T follicular helper cell (primary cell): ENCODE data around the gene ZNF12.
"Not testable (repeated sequence)": the region's sequence is repeated elsewhere in the genome, so short reads cannot be mapped to it uniquely, and the experiment has no call there.

Experiments
- DNase-seq: peaks from one replicate; pipeline ENCODE4 v3.0.0-alpha.2; 2020; ENCODE audit warnings: low read depth
- total RNA-seq, 2 experiments: gene quantifications; one replicate each; lab custom pipeline; 2026; lab: John Stamatoyannopoulos, UW

Gene ZNF12
- 56.5 to 79.5 reads per million in 2 experiments for total RNA-seq

DNA sequence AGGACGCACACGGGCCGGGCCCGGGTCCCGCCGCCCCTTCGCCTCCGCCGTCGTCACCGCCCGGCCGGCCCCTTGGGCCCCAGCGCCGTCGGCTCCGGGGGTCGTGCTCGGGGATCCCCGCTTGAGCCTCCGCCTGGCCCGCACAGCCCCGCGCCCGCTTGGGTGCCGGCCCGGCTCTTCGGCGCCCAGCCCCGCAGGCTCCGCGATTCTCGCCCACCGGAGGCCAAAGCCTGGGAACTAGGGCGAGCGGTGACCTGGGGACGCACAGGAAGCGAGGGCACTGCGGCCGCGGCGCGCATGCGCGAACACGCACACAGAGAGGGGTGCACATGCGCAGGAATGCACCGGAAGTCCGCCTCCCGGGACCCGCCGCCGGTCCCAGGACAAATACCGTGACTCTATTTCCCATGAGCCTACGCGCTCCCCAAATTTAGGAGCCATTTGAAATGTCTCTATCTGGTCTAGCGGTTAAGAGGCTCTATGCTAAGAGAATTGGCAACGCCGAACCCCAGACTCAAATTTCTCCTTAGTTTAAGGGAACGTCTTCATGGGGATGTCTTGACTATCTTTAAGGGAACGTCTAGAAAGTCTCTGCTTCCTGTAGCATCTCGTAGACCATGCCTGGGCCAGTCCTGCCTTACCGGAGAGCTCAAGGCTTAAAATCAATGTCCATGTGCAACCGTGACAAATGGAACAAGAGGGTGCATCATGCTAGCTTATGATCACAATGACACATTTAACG, at the start of gene ZNF12:
Gene ZNF12, minus strand, starts transcription at position 282 of the 742 bp plus-strand sequence. CDS start 1,774 bp downstream, outside the sequence.
- peak; percentile 90 for DNase-seq

DNA sequence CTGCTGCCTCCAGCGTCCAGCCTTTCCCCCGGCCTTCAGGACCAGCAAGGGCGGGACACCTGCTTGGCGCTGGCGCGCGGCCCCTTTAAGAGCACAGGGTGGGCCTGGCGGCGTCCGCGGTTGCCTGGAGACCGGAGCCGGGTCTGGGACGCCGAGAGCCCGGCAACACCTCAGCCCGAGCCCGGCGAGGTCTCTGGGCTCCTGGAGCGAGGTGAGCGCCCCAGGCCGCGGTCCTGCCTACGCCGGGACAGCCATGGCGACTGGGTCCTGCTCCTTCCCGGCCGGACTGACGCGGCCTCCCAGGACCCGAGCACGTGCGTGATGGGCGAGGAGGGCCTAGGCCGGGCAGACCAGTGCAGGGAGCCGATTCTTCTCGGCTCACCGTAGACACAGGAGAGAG, 47.2 kb upstream of the ZNF12 start, which contains the start of gene RSPH10B2:
Gene RSPH10B2, plus strand, starts transcription at position 140 of the 400 bp plus-strand sequence. CDS start 3,575 bp downstream, outside the sequence.
- not testable (repeated sequence) for DNase-seq

GRCh38 chr7:6750173-6750572, 43.4 kb upstream of the ZNF12 start:
- not testable (repeated sequence) for DNase-seq

GRCh38 chr7:6749335-6749734, 42.6 kb upstream of the ZNF12 start:
- DNase-seq: not testable (repeated sequence)

DNA sequence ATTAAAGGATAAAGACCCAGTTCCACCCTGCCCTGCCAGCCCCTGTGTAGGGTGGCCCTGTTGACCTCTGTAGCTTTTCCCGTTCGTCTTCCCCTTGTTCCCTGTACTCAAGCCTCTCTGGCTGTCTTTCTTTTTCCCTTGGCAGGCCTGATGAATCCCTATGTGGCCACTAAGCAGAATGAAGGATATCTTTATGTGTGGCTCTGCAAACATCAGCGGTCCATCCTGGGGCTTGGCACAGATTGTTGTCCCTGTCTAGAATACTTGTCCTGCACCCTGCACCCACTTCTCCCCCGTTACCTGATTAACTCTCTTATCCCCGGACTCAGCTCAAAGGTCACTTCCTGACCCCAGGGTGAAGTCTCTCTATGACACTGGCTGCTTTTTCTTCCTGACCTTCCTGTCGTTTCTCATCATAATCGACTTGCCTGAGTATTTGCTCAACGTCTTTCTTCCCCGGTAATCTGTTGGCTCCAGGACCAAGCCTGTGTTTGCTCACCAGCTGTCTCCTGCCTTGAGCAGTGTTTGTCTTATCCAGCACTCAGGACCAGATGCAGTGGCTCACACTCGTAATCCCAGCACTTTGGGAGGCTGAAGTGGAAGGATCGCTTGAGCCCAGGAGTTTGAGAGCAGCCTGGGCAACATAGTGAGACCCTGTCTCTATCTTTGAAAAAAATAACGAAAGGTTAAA, 37.8 kb upstream of the ZNF12 start:
- not testable (repeated sequence) for DNase-seq

GRCh38 chr7:6738415-6738814, 31.7 kb upstream of the ZNF12 start:
- not testable (repeated sequence) for DNase-seq

GRCh38 chr7:6730343-6730633, 23.5 kb upstream of the ZNF12 start:
- DNase-seq: no peak

DNA sequence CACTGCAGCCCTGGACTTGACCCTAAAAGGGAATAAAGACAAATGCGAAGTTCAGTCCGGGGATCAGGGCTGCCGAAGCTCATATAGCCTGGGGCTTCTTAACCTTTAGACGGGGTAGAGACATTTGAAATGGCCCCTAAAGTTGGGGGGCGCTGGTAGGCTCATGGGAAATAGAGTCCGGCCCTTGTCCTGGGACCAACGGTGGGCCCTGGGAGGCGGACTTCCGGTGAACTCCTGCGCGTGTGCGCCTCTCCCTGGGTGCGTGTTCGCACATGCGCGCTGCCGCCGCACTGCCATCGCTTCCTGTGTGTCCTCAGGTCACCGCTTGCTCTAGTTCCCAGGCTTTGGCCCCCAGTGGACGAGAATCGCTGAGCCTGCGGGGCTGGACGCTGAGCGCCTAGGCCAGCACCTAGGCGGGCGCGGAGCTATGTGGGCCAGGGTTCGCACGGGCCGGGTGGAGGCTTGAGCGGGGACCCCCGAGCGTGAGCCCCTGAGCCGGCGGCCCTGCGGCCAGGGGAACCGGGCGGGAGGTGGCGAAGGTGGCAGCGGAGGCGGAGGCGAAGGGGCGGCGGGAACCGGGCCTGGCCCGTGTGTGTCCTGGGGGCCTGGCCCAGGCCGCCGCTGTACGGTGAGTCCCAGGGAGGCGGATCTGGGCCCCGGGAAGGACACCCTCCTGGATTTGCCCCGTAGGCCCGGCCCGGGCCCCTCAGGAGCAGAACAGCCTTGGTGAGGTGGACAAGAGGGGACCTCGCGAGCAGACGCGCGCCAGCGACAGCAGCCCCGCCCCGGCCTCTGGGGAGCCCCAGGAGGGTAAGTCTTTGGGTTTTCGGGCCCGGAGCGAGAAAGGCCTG, 23.0 kb upstream of the ZNF12 start:
- peak; percentile 61 for DNase-seq

GRCh38 chr7:6728893-6729491, 22.2 kb upstream of the ZNF12 start:
- not testable (repeated sequence) for DNase-seq

- no peak for DNase-seq
Measured at GRCh38 chr7:6727663-6728062, 20.9 kb upstream of the ZNF12 start.

DNA sequence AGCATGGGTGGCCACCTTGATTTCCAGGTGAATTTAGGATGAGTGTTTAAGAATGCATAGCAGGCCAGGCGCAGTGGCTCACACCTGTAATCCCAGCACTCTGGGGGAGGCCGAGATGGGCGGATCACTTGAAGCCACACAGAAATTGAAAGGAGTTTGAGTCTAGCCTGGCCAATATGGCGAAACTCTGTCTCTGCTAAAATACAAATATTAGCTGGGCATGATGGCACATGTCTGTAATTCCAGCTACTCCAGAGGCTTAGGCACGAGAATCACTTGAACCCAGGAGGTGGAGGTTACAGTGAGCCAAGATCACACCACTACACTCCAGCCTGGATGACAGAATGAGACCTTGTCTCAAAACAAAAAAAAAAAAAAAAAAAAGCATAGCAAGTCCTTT, 19.6 kb upstream of the ZNF12 start:
- DNase-seq: not testable (repeated sequence)

GRCh38 chr7:6725003-6725402, 18.3 kb upstream of the ZNF12 start:
- DNase-seq: no peak

- DNase-seq: not testable (repeated sequence)
Measured at GRCh38 chr7:6724351-6724750, 17.6 kb upstream of the ZNF12 start.

DNA sequence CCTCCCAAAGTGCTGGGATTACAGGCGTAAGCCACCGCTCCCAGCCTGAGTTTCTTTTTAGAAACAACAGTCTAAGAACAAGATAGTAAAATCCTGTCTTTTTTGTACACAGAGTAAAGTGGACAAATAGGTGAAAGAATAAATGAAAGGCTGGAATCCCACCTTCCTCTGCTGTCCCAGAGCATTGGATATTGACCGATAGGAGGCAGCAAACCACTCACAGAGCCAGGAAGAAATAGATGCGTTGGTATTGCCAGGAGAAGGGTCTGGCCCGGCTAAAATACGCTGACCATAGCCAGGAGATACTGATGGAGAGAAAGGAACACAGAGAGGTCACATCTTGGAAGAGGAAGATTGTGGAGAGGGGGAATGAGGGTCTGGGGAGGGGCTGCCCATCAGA, 11.4 kb upstream of the ZNF12 start:
- no peak for DNase-seq

- not testable (repeated sequence) for DNase-seq
Measured at GRCh38 chr7:6715898-6716297, 9.2 kb upstream of the ZNF12 start.

GRCh38 chr7:6714360-6714759, 7.6 kb upstream of the ZNF12 start:
- no peak for DNase-seq

DNA sequence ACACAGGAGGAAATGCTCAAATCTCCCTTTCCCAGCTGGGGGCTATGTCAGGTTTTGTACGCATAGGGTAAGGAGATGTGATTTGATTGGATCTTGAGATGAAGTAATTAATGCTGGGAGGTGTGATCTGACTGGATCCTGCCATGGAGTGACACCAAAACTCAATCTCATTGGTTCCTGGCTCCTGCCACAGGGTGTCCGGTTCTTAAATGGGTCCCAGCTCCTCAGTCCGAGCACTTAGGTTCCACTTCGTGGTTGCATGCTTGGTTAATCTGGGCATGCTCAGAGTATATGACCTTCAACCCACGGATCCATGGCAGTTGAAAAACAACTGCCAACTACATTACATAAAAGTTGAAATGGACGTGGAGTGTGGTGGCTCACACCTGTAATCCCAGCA, 3.1 kb upstream of the ZNF12 start:
- no peak for DNase-seq

DNA sequence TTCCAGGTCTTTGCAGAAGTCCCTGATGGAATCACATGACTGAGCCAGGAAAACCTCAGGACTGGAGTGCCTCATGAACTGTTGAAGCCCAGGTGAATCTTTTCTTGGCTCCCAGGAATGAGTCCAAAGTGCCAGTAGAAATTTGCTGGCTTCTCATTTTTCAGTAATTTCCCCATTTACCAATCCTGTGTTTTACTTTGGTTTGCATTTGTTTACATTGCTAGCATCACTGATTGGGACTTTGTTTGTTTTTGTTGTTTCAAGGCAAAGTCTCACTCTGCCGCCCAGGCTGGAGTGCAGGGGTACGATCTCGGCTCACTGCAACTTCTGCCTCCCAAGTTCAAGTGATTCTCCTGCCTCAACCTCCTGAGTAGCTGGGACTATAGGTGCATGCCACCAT, 1.6 kb upstream of the ZNF12 start:
- no peak for DNase-seq

DNA sequence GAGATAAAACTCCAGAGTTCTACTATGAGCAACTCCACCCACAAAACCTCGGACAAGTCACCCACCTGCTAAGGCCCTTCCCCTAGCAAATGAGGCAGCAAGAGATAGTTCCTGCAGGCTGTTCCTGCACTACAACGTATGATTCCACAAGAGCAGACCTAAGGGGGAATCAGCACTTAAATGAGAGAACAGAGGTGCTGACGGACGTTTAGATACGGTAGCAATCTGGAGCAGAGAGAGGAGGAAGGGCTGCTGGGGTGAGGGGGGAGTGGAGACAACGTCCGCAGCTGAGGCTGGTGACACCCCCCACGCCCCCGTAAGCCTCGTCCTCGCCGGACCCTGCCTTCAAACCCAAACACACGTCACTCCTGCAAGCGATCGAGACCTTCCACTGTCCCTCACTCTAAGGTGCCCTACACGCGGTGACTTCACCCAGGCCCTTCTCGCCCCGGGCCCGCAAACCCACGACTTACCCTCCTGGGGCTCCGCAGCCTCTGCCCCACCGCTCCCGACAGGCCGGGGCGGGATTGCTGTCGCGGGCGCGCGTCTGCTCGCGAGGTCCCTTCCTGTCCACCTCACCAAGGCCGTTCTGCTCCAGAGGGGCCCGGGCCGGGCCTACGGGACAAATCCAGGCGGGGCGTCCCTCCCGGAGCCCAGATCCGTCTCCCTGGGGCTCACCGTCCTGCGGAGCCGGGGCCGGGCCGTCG, 635 bp downstream of the ZNF12 start:
- DNase-seq: peak; percentile 4

GRCh38 chr7:6701860-6702259, 4.9 kb downstream of the ZNF12 start:
- DNase-seq: no peak

GRCh38 chr7:6700793-6701192, 6.0 kb downstream of the ZNF12 start:
- no peak for DNase-seq
